Gastrocnemius medialis (tissue), 4 donors: ENCODE data around the gene MAP3K5. TPM values are rescaled to one million over a fixed set of nuclear protein-coding genes. Genes with fewer than 3 reads are reported as not detected.
A peak's percentile ranks its signal among the peaks of the same experiment; 100 is the strongest.

Source experiments
- ATAC-seq, 2 donors: fragments of 150-250 bp; one replicate each; pipeline ENCODE4 v1.9.1; 2016
- DNase-seq, 2 donors: peaks; one replicate each; pipeline ENCODE4 v3.0.0-alpha.2; 2019
- H3K27ac ChIP-seq, 4 donors: fragments of 200-600 bp; sonication (generic); 1 replicate in 1 of 4; 2 replicates in 3 of 4; pipeline ENCODE4 v1.5.1; 2016 to 2018; ENCODE audit warnings: mild to moderate bottlenecking in 2 of 4, moderate library complexity in 1 of 4
- H3K27me3 ChIP-seq, 3 donors: fragments of 200-600 bp; sonication (generic) in 2 of 3; 1 replicate in 1 of 3; 2 replicates in 2 of 3; pipeline versions ENCODE4 v1.5.1 to v1.6.0; 2016 to 2019; ENCODE audit warnings: mild to moderate bottlenecking in 1 of 3, moderate library complexity in 1 of 3
- H3K36me3 ChIP-seq, 2 donors: fragments of 200-600 bp; sonication (generic) in 1 of 2; one replicate each; pipeline ENCODE4 v1.5.1; 2017 to 2018
- H3K4me1 ChIP-seq, 2 donors: fragments of 200-600 bp; sonication (generic) in 1 of 2; one replicate each; pipeline ENCODE4 v1.5.1; 2016 to 2017; ENCODE audit warnings: mild to moderate bottlenecking in 2 of 2
- H3K4me3 ChIP-seq, 4 donors: fragments of 200-600 bp; sonication (generic) in 3 of 4; 1 replicate in 1 of 4; 2 replicates in 3 of 4; pipeline ENCODE4 v1.5.1; 2016 to 2019; ENCODE audit warnings: mild to moderate bottlenecking in 2 of 4
- H3K9me3 ChIP-seq, 3 donors: fragments of 200-600 bp; sonication (generic) in 2 of 3; 1 replicate in 1 of 3; 2 replicates in 2 of 3; pipeline ENCODE4 v1.5.1; 2016 to 2019
- CTCF ChIP-seq, 5 experiments: fragments of 450-650 bp in 3 of 5; fragments of 200-600 bp in 2 of 5; sonication (generic) in 2 of 5; IDR thresholded peaks in 4 of 5; conservative IDR thresholded peaks in 1 of 5; 1 replicate in 4 of 5; 2 replicates in 1 of 5; pipeline ENCODE4 v1.5.1; 2016 to 2019; ENCODE audit warnings: antibody characterized with exemption in 5 of 5, mild to moderate bottlenecking in 3 of 5, moderate library complexity in 3 of 5
- POLR2A ChIP-seq, 2 donors: fragments of 450-650 bp; IDR thresholded peaks; one replicate each; pipeline ENCODE4 v1.6.1; 2017; ENCODE audit warnings: antibody characterized with exemption in 2 of 2, mild to moderate bottlenecking in 2 of 2, moderate library complexity in 2 of 2
- in situ Hi-C, 4 donors: fragments of 200-750 bp; cut with MboI; loops; one replicate each; pipeline versions ENCODE4 v1.15.0 to v1.8.0; 2017; ENCODE audit warnings: low sequenced_read_pairs in 4 of 4
- intact Hi-C: fragments of 100-400 bp; cut with DNase I; formaldehyde crosslinking; loops from one replicate; pipeline ENCODE4 v1.15.1; 2023; ENCODE audit warnings: low total_unique reads
- total RNA-seq, 4 donors: library from RNA; depleted of rRNA; stranded (reverse); fragments of >200 nt; gene quantifications; one replicate each; pipeline versions ENCODE4 v1.1.0 to v1.2.3, GENCODE V29; 2016

The MAP3K5 gene
- total RNA-seq, 4 donors from 2014 or later = 2.9 to 46.9 (median 4.9) TPM

DNA sequence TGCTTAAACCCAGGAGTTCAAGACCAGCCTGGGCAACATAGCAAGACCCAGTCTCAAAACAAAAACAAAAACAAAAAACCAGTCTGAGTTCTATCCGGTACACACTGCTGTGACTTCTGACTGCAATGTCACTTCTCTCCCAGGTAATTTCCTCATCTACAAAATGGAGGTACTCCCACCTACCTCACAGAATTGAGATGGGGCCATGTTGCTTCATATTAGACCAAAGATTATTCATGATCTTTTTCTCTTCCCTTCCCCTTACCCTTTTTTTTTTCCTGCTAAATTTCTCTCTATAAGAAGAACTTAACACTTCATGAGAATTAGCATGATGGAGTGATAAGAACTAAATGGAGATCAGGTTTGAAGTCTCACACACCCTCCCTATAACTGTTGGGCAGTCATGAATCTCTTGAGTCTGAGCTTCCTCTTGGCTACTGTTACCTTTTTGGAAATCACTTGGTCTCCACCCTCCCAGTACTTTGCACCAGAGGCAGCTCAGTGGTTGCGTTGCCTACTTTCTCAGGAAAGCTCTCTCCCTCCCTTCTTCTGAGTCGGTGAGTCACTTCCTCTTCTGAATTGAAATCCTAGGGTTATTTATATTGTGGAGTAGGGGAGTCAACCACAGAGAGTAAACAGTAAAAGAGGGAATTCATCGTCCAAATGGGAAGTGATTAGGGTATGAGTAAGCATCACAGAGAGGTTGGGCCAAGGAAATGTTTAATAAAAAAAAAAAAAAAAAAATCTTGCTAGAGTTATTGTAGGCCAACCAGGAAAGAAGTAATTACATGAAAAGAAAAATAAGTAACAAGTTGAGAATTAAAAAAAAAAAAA is 182.2 kb downstream of the MAP3K5 start:
- DNase-seq = peak; percentile 19 to 58
- peaks cover 0 to 3% of the 10 kb centered on the region in 2 donors for H3K36me3 ChIP-seq
- ATAC-seq = peak; percentile 57 to 77
- in situ Hi-C loops (no loop called here), intact Hi-C loops (loop anchor here (2.0 kb wide), 1 partner anchor 35 kb away; no protein-coding TSS in a partner anchor)
- peak overlapping the region; percentile 8 to 33 (median 20) for H3K27ac ChIP-seq
- no peak overlapping the region for H3K4me3 ChIP-seq
- no peaks in the 10 kb centered on the region for H3K9me3 ChIP-seq
- peaks cover 0 to 5% of the 10 kb centered on the region in 2 donors for H3K4me1 ChIP-seq
- TF ChIP-seq CTCF (IDR thresholded peaks at IDR 0.05 in 4 of 5, conservative IDR thresholded peaks at IDR 0.05 in 1 of 5) (no peak), POLR2A (IDR thresholded peaks at IDR 0.05) (no peak)
- H3K27me3 ChIP-seq = no peaks in the 10 kb centered on the region

GRCh38 chr6:136608991-136609390 is 183.3 kb downstream of the MAP3K5 start:
- intact Hi-C loops (loop anchor here (1.0 kb wide), 1 partner anchor 184 kb away; no protein-coding TSS in a partner anchor), in situ Hi-C loops (no loop called here)
- DNase-seq (no peak), ATAC-seq (no peak)
- peaks cover 0 to 3% of the 10 kb centered on the region in 2 donors for H3K36me3 ChIP-seq
- no peaks in the 10 kb centered on the region for H3K9me3 ChIP-seq
- TF ChIP-seq POLR2A (IDR thresholded peaks at IDR 0.05) (no peak), CTCF (IDR thresholded peaks at IDR 0.05 in 4 of 5, conservative IDR thresholded peaks at IDR 0.05 in 1 of 5) (no peak)
- H3K4me1 ChIP-seq = peaks cover 0 to 5% of the 10 kb centered on the region in 2 donors
- H3K27ac ChIP-seq = peak overlapping the region in 1 of 4 donors; percentile 33
- no peak overlapping the region for H3K4me3 ChIP-seq
- H3K27me3 ChIP-seq = no peaks in the 10 kb centered on the region

DNA sequence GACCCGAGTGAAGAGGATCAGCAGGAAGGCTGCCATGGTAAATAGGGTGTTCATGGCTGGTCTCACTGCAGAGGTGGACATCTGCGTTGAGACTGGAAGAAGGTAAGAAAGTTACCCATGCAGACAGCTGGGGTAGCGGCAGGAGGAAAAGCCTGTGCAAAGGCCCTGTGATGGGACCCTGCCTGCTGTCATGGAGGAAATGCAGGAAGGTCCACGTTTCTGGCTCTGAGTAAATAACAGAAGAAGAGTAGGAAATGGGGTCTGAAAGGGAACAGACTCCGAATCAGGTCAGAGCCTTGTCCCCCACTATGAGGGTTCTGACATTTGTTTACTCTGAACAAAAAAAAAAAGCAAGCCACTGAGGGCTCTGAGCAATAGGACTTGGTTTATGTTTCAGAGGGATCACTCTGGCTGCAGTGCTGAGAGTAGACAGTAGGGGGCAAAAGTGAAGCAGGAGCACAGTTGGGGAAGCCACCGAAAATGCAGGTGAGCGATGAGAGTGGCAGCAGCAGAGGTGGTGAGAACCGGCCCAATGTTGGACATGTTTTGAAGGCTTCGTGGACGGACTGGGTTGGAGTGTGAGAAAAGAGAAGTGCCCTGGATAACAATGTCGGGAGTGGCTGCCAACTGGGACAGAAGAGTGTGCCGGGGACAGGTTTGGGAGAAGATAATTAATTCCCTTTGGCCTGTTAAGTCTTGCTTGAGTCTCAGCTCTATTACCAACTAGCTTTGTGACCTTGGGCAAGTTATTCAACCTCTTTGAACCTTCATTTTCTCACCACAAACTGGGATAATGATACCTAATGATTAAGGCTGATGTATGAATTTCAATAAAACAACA is 184.1 kb downstream of the MAP3K5 start:
- DNase-seq = peak in 1 of 2 donors; percentile 53
- peak; percentile 82 for ATAC-seq
- Histone ChIP-seq H3K27ac (no peak overlapping the region), H3K27me3 (no peaks in the 10 kb centered on the region), H3K9me3 (no peaks in the 10 kb centered on the region), H3K4me1 (peaks cover 0 to 5% of the 10 kb centered on the region in 2 donors), H3K4me3 (no peak overlapping the region), H3K36me3 (no peaks in the 10 kb centered on the region)
- in situ Hi-C loops (no loop called here), intact Hi-C loops (loop anchor here (1.0 kb wide), 1 partner anchor 185 kb away; no protein-coding TSS in a partner anchor)
- TF ChIP-seq CTCF (IDR thresholded peaks at IDR 0.05 in 4 of 5, conservative IDR thresholded peaks at IDR 0.05 in 1 of 5) = peak; percentile 23 to 77 (median 71)
- TF ChIP-seq POLR2A (IDR thresholded peaks at IDR 0.05) = no peak

- TF ChIP-seq POLR2A (IDR thresholded peaks at IDR 0.05) = no peak
- no peak for TF ChIP-seq CTCF (IDR thresholded peaks at IDR 0.05 in 4 of 5, conservative IDR thresholded peaks at IDR 0.05 in 1 of 5)
- no peaks in the 10 kb centered on the region for H3K27me3 ChIP-seq
- ATAC-seq (no peak), DNase-seq (no peak)
- intact Hi-C loops (no loop called here), in situ Hi-C loops (no loop called here)
- no peak overlapping the region for H3K4me3 ChIP-seq
- no peak overlapping the region for H3K27ac ChIP-seq
- no peaks in the 10 kb centered on the region for H3K9me3 ChIP-seq
- H3K36me3 ChIP-seq = no peaks in the 10 kb centered on the region
- H3K4me1 ChIP-seq = peaks cover 0 to 5% of the 10 kb centered on the region in 2 donors
These were observed 184.9 kb downstream of the MAP3K5 start for GRCh38 chr6:136607204-136607931.
